GM12891 (cell line): ENCODE measurements around the gene OVAAL.
"Not testable (repeated sequence)": the region's sequence is repeated elsewhere in the genome, so short reads cannot be mapped to it uniquely, and the experiment has no call there.

Experiments
- POLR2A ChIP-seq: IDR thresholded peaks from 2 replicates; pipeline ENCODE4 v1.6.1; 2011; ENCODE audit warnings: low read depth, low read length, control low read depth
- POLR2AphosphoS5 ChIP-seq: IDR thresholded peaks from 2 replicates; pipeline ENCODE4 v1.6.1; 2011; ENCODE audit warnings: low read depth, low read length, control low read depth
- POU2F2 ChIP-seq: IDR thresholded peaks from 2 replicates; pipeline ENCODE4 v1.6.1; 2011; ENCODE audit warnings: low read depth, mild to moderate bottlenecking, control low read depth, low read length, moderate library complexity
- SPI1 ChIP-seq: IDR thresholded peaks from 2 replicates; pipeline ENCODE4 v1.6.1; 2011; ENCODE audit warnings: low read depth, low read length, control low read depth
- TAF1 ChIP-seq: IDR thresholded peaks from 2 replicates; pipeline ENCODE4 v1.6.1; 2011; ENCODE audit warnings: low read depth, low read length, control low read depth

DNA sequence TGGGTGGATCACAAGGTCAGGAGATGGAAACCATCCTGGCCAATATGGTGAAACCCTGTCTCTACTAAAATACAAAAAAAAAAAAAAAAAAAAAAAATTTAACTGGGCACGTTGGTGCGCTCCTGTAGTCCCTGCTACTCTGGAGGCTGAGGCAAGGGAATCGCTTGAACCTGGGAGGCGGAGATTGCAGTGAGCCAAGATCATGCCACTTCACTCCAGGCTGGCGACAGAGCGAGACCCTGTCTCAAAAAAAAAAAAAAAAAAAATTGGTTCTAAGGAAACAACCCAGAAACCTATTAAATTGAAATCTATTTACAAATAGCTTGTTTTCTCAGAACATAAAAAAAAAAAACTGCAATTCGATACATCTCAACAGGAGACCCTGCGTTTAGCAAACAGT lies 9.0 kb upstream of the OVAAL start:
- not testable (repeated sequence) for TF ChIP-seq TAF1, POLR2A, POLR2AphosphoS5, SPI1, POU2F2
